HepG2 (cell line): Measurements from ENCODE around the gene WBP1. TPM values are rescaled to one million over a fixed set of nuclear protein-coding genes. Genes with fewer than 3 reads are reported as not detected.

Experiments used
- DMTF1 ChIP-seq: sonication (generic); formaldehyde crosslinking; IDR thresholded peaks from 2 replicates; pipeline ENCODE4 v1.4.0; 2020; ENCODE audit warnings: mild to moderate bottlenecking, missing genetic modification reagents
- ELF1 ChIP-seq: sonication (generic); formaldehyde crosslinking; IDR thresholded peaks from 2 replicates; pipeline ENCODE4 v1.4.0; 2020; ENCODE audit warnings: missing genetic modification reagents
- FOXP4 ChIP-seq: sonication (generic); formaldehyde crosslinking; IDR thresholded peaks from 2 replicates; pipeline ENCODE4 v1.4.0; 2020; ENCODE audit warnings: missing genetic modification reagents
- LCORL ChIP-seq, 2 experiments: fragments of 450-650 bp in 1 of 2; sonication (generic) in 1 of 2; formaldehyde crosslinking in 1 of 2; IDR thresholded peaks; 2 replicates each; pipeline versions ENCODE4 v1.5.0 to v1.6.1; 2017 to 2020; ENCODE audit warnings: antibody characterized with exemption in 1 of 2, missing genetic modification reagents in 1 of 2
- MAX ChIP-seq: IDR thresholded peaks from 2 replicates; pipeline ENCODE4 v1.6.1; 2012; ENCODE audit warnings: inconsistent platforms
- NFIC ChIP-seq: IDR thresholded peaks from 2 replicates; pipeline ENCODE4 v1.6.1; 2012; ENCODE audit warnings: mild to moderate bottlenecking, low read length, inconsistent platforms
- PATZ1 ChIP-seq: sonication (generic); formaldehyde crosslinking; IDR thresholded peaks from 2 replicates; pipeline ENCODE4 v1.4.0; 2020; ENCODE audit warnings: missing genetic modification reagents
- POLR2A ChIP-seq, 2 experiments: IDR thresholded peaks; 2 replicates each; pipeline ENCODE4 v1.6.1; 2011; ENCODE audit warnings: low read depth in 2 of 2, low read length in 2 of 2, mild to moderate bottlenecking in 1 of 2, moderate library complexity in 1 of 2; ENCODE audit not compliant: insufficient read depth in 1 of 2
- RFXANK ChIP-seq: IDR thresholded peaks from 2 replicates; pipeline ENCODE4 v1.6.1; 2016
- SAP130 ChIP-seq: IDR thresholded peaks from 2 replicates; pipeline ENCODE4 v1.6.1; 2016; ENCODE audit warnings: low read depth
- SOX13 ChIP-seq, 3 experiments: fragments of 450-650 bp in 1 of 3; sonication (generic) in 1 of 3; formaldehyde crosslinking in 1 of 3; IDR thresholded peaks in 2 of 3; conservative IDR thresholded peaks in 1 of 3; 2 replicates each; pipeline versions ENCODE4 v1.5.0 to v1.6.1; 2016 to 2020; ENCODE audit warnings: antibody characterized with exemption in 1 of 3, mild to moderate bottlenecking in 1 of 3, missing compliant biosample characterization in 1 of 3, missing genetic modification reagents in 1 of 3, moderate library complexity in 1 of 3
- SRSF1 ChIP-seq: fragments of 200-400 bp; formaldehyde crosslinking; optimal IDR thresholded peaks from 2 replicates; pipeline ENCODE3; 2017; ENCODE audit warnings: mild to moderate bottlenecking, low read depth, low read length, moderate library complexity
- TFAP4 ChIP-seq: sonication (generic); IDR thresholded peaks from 2 replicates; pipeline ENCODE4 v1.6.1; 2016; ENCODE audit warnings: low read depth, borderline replicate concordance
- ZBTB7B ChIP-seq: sonication (generic); formaldehyde crosslinking; IDR thresholded peaks from 2 replicates; pipeline ENCODE4 v1.4.0; 2020; ENCODE audit warnings: missing genetic modification reagents
- ZNF30 ChIP-seq: sonication (generic); formaldehyde crosslinking; IDR thresholded peaks from 2 replicates; pipeline ENCODE4 v1.5.0; 2020; ENCODE audit warnings: mild to moderate bottlenecking, missing genetic modification reagents
- ZNF550 ChIP-seq: sonication (generic); formaldehyde crosslinking; IDR thresholded peaks from 2 replicates; pipeline ENCODE4 v1.4.0; 2020; ENCODE audit warnings: mild to moderate bottlenecking, missing genetic modification reagents, borderline replicate concordance
- ZNF629 ChIP-seq: sonication (generic); formaldehyde crosslinking; conservative IDR thresholded peaks from 2 replicates; pipeline ENCODE4 v1.5.0; 2020; ENCODE audit warnings: missing genetic modification reagents
- ZNF850 ChIP-seq: sonication (generic); formaldehyde crosslinking; conservative IDR thresholded peaks from 2 replicates; pipeline ENCODE4 v1.9.0; 2021; ENCODE audit warnings: mild to moderate bottlenecking, missing genetic modification reagents
- polyA plus RNA-seq, 8 experiments: library from polyadenylated mRNA; depleted of rRNA in 3 of 8; stranded (reverse) in 7 of 8; unstranded in 1 of 8; fragments of >200 nt; fragmentation: Illumina TruSeq in 4 of 8; extraction: Trizol in 4 of 8; gene quantifications; 2 replicates each; pipeline versions ENCODE4 v1.2.1 to v1.2.3, GENCODE V29; 2011 to 2016; ENCODE audit warnings: low read depth in 4 of 8, missing spikeins in 1 of 8, mixed read lengths in 1 of 8; ENCODE audit not compliant: insufficient read depth in 1 of 8
- total RNA-seq, 5 experiments: library from RNA; depleted of rRNA; stranded (reverse); fragments of >200 nt; fragmentation: Illumina TruSeq; extraction: Trizol; gene quantifications; 2 replicates each; pipeline ENCODE4 v1.2.3, GENCODE V29; 2016; ENCODE audit warnings: low read depth in 1 of 5

The WBP1 gene
- total and polyA plus RNA-seq, 2 of the 13 experiments (the other 11 are each of a cell fraction or from before 2014, with no cell fraction given), result 38.8 to 85.7 TPM

GRCh38 chr2:74507926-74508520 is 49.8 kb downstream of the WBP1 start (continued):
- TF ChIP-seq SOX13 (IDR thresholded peaks at IDR 0.05) (no peak), SOX13 (CRISPR knock-in tag; conservative IDR thresholded peaks at IDR 0.05 in 1 of 2, IDR thresholded peaks at IDR 0.05 in 1 of 2) (peak; percentile 2 to 55; a peak in 2 of 4 replicates), TFAP4 (no peak), RFXANK (CRISPR knock-in tag) (no peak), LCORL (IDR thresholded peaks at IDR 0.05) (no peak), LCORL (CRISPR knock-in tag; IDR thresholded peaks at IDR 0.05) (no peak), FOXP4 (0 out of 2 replicates have a peak, but pooled peaks have one; percentile 4), ZNF550 (CRISPR knock-in tag) (no peak), SAP130 (no peak; the same call in 1 of the 2 replicates), ZNF629 (peak; percentile 99), MAX (peak; percentile 52), ZBTB7B (CRISPR knock-in tag) (peak; percentile 64), POLR2A (IDR thresholded peaks at IDR 0.05; ENCODE audit: insufficient read depth in 1 of 2, low read depth in 2 of 2, low read length in 2 of 2) (no peak), NFIC (no peak), ZNF850 (CRISPR knock-in tag) (0 out of 2 replicates have a peak, but pooled peaks have one; percentile 11), DMTF1 (CRISPR knock-in tag) (no peak), PATZ1 (CRISPR knock-in tag) (peak; percentile 48; the same call in 1 of the 2 replicates), SRSF1 (peak; percentile 54), ZNF30 (no peak), ELF1 (CRISPR knock-in tag) (no peak)
